OCI-LY1 (cell line): ENCODE results near the gene CD6.

Experiments used
- CTCF ChIP-seq: fragments of 200-600 bp; sonication (generic), shearing (Covaris generic); IDR thresholded peaks from 2 replicates; pipeline ENCODE4 v1.5.1; 2017; ENCODE audit warnings: mild to moderate bottlenecking, antibody characterized with exemption, low read length, moderate library complexity, mixed read lengths
- EZH2 ChIP-seq: fragments of 200-600 bp; sonication (generic), shearing (Covaris generic); IDR thresholded peaks from 2 replicates; pipeline ENCODE4 v1.8.0; 2017; ENCODE audit warnings: borderline replicate concordance, mixed run types, mild to moderate bottlenecking, antibody characterized with exemption, low read length, moderate library complexity, mixed read lengths

- TF ChIP-seq CTCF, result no peak
- no peak for TF ChIP-seq EZH2
These were observed 39.9 kb downstream of the CD6 start for GRCh38 chr11:61011229-61011870.
